GM10266 (cell line): ENCODE measurements around the gene SPON1.

Source experiments
- DNase-seq: peaks from one replicate; pipeline ENCODE4 v3.0.0; 2012; ENCODE audit errors: extremely low spot score
- TF ChIP-seq, protein P1 (sequence below): IDR thresholded peaks from 2 replicates; pipeline ENCODE4 v1.5.1; 2012; ENCODE audit warnings: mild to moderate bottlenecking, low read depth; ENCODE audit not compliant: control insufficient read depth, insufficient read depth; ENCODE audit errors: missing control alignments

Gene SPON1

DNA sequence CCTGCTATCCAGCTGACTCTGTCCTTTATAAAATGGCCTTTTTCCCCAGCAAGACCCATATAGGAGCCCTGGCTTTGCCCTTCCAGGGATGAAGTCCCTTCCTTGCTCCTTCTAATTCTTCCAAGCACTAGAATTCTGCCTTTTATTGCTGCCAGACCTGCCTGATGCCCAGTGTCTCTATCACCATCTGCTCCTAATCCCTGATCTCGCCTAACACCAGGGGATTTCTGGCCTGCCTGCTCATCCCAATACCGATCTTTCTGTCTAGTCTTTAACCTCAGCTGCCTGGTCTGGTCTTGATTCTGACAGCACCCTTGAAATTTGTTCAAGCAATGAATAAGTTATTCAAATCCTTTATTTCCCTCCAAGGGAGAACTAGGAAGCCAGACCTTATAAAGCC lies 150.2 kb downstream of the SPON1 start:
- TF ChIP-seq, protein P1, sequence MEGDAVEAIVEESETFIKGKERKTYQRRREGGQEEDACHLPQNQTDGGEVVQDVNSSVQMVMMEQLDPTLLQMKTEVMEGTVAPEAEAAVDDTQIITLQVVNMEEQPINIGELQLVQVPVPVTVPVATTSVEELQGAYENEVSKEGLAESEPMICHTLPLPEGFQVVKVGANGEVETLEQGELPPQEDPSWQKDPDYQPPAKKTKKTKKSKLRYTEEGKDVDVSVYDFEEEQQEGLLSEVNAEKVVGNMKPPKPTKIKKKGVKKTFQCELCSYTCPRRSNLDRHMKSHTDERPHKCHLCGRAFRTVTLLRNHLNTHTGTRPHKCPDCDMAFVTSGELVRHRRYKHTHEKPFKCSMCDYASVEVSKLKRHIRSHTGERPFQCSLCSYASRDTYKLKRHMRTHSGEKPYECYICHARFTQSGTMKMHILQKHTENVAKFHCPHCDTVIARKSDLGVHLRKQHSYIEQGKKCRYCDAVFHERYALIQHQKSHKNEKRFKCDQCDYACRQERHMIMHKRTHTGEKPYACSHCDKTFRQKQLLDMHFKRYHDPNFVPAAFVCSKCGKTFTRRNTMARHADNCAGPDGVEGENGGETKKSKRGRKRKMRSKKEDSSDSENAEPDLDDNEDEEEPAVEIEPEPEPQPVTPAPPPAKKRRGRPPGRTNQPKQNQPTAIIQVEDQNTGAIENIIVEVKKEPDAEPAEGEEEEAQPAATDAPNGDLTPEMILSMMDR = no peak
- no peak for DNase-seq

DNA sequence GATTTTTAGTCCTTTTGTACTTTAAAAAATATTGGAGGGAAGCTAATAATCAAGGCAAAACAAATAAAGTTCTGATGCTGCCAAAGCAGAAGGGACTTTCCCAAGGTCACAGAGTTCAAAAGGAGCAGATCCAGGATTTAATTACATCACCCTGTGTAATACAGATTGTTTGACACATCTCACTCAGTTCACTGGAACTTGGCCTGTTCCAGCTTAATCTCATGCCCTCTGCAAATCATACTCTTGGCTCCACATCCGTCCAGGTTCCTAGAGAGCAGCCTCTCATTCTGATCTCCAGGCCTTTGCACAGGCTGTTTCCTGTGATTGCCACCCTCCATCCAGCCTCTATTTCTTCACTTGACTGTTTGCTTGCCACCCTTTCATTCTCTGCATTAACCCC lies 151.7 kb downstream of the SPON1 start:
- DNase-seq = no peak
- TF ChIP-seq, protein P1 = no peak

DNA sequence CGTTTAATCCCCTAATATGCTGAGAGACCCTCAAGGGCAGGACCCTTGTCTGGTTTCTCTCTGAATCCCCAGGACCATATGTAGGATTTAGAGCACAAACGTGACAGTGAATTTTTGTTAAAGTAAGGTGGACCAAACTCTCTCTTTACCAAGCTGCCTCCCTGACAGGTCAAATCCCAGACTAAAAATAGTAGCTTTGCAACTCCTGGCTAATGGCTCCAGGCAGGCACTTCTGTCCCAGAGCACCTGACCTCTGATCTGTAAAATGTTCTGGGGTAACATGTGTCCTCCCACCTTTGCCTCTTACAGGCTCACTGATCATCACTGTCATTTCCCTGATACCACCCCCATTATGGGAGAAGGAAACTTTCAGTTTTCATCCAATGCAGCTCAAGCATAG lies 152.3 kb downstream of the SPON1 start:
- TF ChIP-seq, protein P1 = no peak
- no peak for DNase-seq

DNA sequence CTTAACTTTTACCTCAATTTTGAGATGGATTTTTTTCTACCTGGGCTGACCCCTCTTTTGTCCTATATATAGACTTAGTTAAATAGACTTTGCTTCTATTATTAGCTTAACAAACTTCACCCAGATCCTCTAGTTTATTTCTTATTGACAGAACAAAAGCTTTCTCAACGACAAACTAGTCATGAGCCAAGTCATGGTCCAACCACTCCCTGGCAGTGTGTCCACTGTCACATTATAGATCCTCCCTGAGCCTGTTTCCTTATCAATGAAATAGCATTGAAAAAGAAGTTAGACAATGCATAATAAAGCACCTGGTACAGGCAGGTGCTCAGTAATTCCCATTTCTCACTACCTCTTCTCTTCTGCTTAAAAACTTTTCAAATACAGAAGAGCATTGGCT lies 155.1 kb downstream of the SPON1 start:
- no peak for DNase-seq
- TF ChIP-seq, protein P1 = no peak

DNA sequence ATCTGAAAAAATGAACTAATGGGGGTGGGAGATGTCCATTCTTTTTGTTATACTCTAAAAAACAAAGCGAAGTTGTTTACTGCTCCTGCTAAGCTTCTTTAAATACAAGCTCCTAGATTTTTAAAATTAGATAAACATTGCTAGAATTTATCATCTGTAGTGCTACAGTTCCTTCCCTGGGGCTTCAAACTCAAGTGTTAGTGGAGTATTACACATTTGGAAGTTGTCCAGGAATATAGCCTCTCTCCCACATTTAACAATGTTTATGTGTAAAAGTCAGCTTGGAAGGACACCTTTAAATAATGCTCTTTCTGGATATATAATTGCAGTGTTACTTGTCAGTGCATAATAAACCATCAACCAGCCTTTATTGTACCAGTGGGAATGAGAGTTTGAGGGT lies 155.5 kb downstream of the SPON1 start:
- TF ChIP-seq, protein P1 = no peak
- DNase-seq = no peak

DNA sequence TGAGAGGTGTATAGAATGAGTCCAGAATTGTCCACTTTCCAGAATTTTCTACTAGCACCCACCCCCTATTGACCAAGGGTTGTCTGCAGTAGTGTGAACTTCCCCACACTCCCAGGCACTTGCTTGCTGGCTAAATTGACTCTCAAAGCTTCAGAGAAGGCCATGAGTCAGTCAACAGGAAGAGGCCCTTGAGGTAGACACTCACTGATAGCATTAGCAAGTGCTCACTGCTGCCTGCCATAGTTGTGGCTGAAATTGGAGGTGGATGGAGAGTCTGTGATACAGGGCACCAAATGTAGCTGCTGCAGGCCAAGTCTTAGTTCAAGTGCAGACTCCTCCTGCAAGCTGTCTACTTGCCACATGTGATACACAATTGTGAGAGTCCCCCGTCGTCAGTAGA lies 156.8 kb downstream of the SPON1 start:
- DNase-seq = no peak

DNA sequence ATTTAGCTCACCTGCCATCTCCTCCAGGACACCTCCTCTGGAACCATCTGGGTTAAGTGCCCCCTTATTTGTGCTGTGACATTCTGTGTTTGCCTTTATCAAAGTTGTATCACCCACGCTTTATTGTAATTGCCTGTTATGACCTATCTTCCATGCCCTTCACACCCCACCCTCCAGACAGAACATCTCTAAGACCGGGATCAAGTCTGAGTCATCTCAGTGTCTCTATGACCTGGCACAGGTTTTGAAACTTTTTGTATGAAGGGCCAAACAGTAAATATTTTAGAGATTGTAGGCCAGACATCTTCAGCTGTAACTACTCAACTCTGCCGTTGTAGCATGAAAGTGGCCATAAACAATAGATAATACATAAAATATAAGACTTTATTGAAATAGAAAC lies 161.8 kb downstream of the SPON1 start:
- no peak for DNase-seq
- TF ChIP-seq, protein P1 = no peak

More for the DNA sequence above, 156.8 kb downstream of the SPON1 start:
- TF ChIP-seq, protein P1 = no peak
